C1 segment of cervical spinal cord (tissue), 14 donors: ENCODE measurements around the gene MTHFD2L.
"Not testable (repeated sequence)": the region's sequence is repeated elsewhere in the genome, so short reads cannot be mapped to it uniquely, and the experiment has no call there.

Source experiments
- DNase-seq, 14 donors: peaks; one replicate each; lab custom pipeline; 2025; lab: John Stamatoyannopoulos, UW

Gene MTHFD2L

GRCh38 chr4:74334636-74335035 lies 176.7 kb downstream of the MTHFD2L start:
- DNase-seq: no peak

- DNase-seq: no peak
These were observed 177.6 kb downstream of the MTHFD2L start for GRCh38 chr4:74335341-74336021.

- no peak for DNase-seq
These were observed 180.9 kb downstream of the MTHFD2L start for GRCh38 chr4:74338792-74339333.

- DNase-seq: no peak
These were observed 181.6 kb downstream of the MTHFD2L start for GRCh38 chr4:74339501-74339900.

- not testable (repeated sequence) for DNase-seq
These were observed 182.5 kb downstream of the MTHFD2L start for GRCh38 chr4:74340421-74340820.

GRCh38 chr4:74344031-74344430 lies 186.1 kb downstream of the MTHFD2L start:
- no peak for DNase-seq
